ENCODE data around the gene PLEKHG2.

PLEKHG2 gene

GRCh38 chr19:39417463-39418181 is 5.2 kb downstream of the PLEKHG2 start:
- ATAC-seq (no peak), DNase-seq (no peak)
- Mint-ChIP-seq H3K4me1 (peaks cover 12% of the 10 kb centered on the region), H3K27ac (no peak overlapping the region), H3K4me3 (no peak overlapping the region), H3K27me3 (no peaks in the 10 kb centered on the region), H3K9me3 (no peaks in the 10 kb centered on the region), H3K36me3 (ENCODE audit: low read depth) (peaks cover 3% of the 10 kb centered on the region)

GRCh38 chr19:39419003-39419402 is 6.5 kb downstream of the PLEKHG2 start:
- H3K4me3 Mint-ChIP-seq, result no peak overlapping the region
- DNase-seq (no peak), ATAC-seq (no peak)
- H3K9me3 Mint-ChIP-seq, result no peaks in the 10 kb centered on the region
- H3K27ac Mint-ChIP-seq, result no peak overlapping the region
- H3K27me3 Mint-ChIP-seq, result no peaks in the 10 kb centered on the region
- peaks cover 7% of the 10 kb centered on the region for H3K4me1 Mint-ChIP-seq
- peaks cover 5% of the 10 kb centered on the region for H3K36me3 Mint-ChIP-seq (ENCODE audit: low read depth)

- Mint-ChIP-seq H3K27ac (no peak overlapping the region), H3K27me3 (no peaks in the 10 kb centered on the region), H3K9me3 (no peaks in the 10 kb centered on the region), H3K4me3 (no peak overlapping the region), H3K36me3 (ENCODE audit: low read depth) (peaks cover 5% of the 10 kb centered on the region), H3K4me1 (no peaks in the 10 kb centered on the region)
- DNase-seq (no peak), ATAC-seq (no peak)
These were observed 8.3 kb downstream of the PLEKHG2 start for GRCh38 chr19:39420769-39421168.

- H3K4me3 Mint-ChIP-seq, result no peak overlapping the region
- ATAC-seq, result no peak
These were observed 9.6 kb downstream of the PLEKHG2 start for GRCh38 chr19:39422020-39422419.

GRCh38 chr19:39423258-39424086 is 11.0 kb downstream of the PLEKHG2 start:
- ATAC-seq (no peak), DNase-seq (no peak)
- no peaks in the 10 kb centered on the region for H3K9me3 Mint-ChIP-seq
- H3K27me3 Mint-ChIP-seq, result no peaks in the 10 kb centered on the region
- no peaks in the 10 kb centered on the region for H3K4me1 Mint-ChIP-seq
- H3K36me3 Mint-ChIP-seq (ENCODE audit: low read depth), result peaks cover 5% of the 10 kb centered on the region
- no peak overlapping the region for H3K27ac Mint-ChIP-seq
- H3K4me3 Mint-ChIP-seq, result no peak overlapping the region

More at GRCh38 chr19:39422020-39422419, 9.6 kb downstream of the PLEKHG2 start:
- DNase-seq, result no peak
- Mint-ChIP-seq H3K4me1 (no peaks in the 10 kb centered on the region), H3K36me3 (ENCODE audit: low read depth) (peaks cover 5% of the 10 kb centered on the region), H3K9me3 (no peaks in the 10 kb centered on the region), H3K27ac (no peak overlapping the region), H3K27me3 (no peaks in the 10 kb centered on the region)

GRCh38 chr19:39424934-39425333 is 12.5 kb downstream of the PLEKHG2 start:
- Mint-ChIP-seq H3K36me3 (ENCODE audit: low read depth) (peaks cover 2% of the 10 kb centered on the region), H3K27me3 (no peaks in the 10 kb centered on the region)
- ATAC-seq, result no peak

GRCh38 chr19:39425744-39426143 is 13.3 kb downstream of the PLEKHG2 start:
- Mint-ChIP-seq H3K27me3 (no peaks in the 10 kb centered on the region), H3K27ac (no peak overlapping the region), H3K9me3 (no peaks in the 10 kb centered on the region), H3K4me3 (no peak overlapping the region), H3K36me3 (ENCODE audit: low read depth) (peaks cover 2% of the 10 kb centered on the region), H3K4me1 (peaks cover 5% of the 10 kb centered on the region)
- no peak for ATAC-seq
- no peak for DNase-seq

More at GRCh38 chr19:39424934-39425333, 12.5 kb downstream of the PLEKHG2 start:
- Mint-ChIP-seq H3K27ac (no peak overlapping the region), H3K4me1 (no peaks in the 10 kb centered on the region), H3K9me3 (no peaks in the 10 kb centered on the region), H3K4me3 (no peak overlapping the region)
- DNase-seq, result no peak

- no peak overlapping the region for H3K4me3 Mint-ChIP-seq
- no peak for ATAC-seq
- no peaks in the 10 kb centered on the region for H3K27me3 Mint-ChIP-seq
- no peak for DNase-seq
- no peak overlapping the region for H3K27ac Mint-ChIP-seq
- peaks cover 6% of the 10 kb centered on the region for H3K36me3 Mint-ChIP-seq (ENCODE audit: low read depth)
- H3K4me1 Mint-ChIP-seq, result peaks cover 9% of the 10 kb centered on the region
- H3K9me3 Mint-ChIP-seq, result no peaks in the 10 kb centered on the region
These were observed 13.7 kb downstream of the PLEKHG2 start for GRCh38 chr19:39426170-39426569.

- no peaks in the 10 kb centered on the region for H3K27me3 Mint-ChIP-seq
- H3K4me1 Mint-ChIP-seq, result peaks cover 17% of the 10 kb centered on the region
- ATAC-seq, result no peak
These were observed 15.2 kb downstream of the PLEKHG2 start for GRCh38 chr19:39427707-39428106.

GRCh38 chr19:39428283-39429112 is 16.0 kb downstream of the PLEKHG2 start:
- Mint-ChIP-seq H3K36me3 (ENCODE audit: low read depth) (peaks cover 19% of the 10 kb centered on the region), H3K4me1 (peaks cover 25% of the 10 kb centered on the region), H3K4me3 (no peak overlapping the region), H3K27ac (no peak overlapping the region), H3K9me3 (no peaks in the 10 kb centered on the region), H3K27me3 (no peaks in the 10 kb centered on the region)
- DNase-seq (no peak), ATAC-seq (no peak)

More at GRCh38 chr19:39427707-39428106, 15.2 kb downstream of the PLEKHG2 start:
- no peak overlapping the region for H3K4me3 Mint-ChIP-seq
- H3K36me3 Mint-ChIP-seq (ENCODE audit: low read depth), result peaks cover 13% of the 10 kb centered on the region
- no peak for DNase-seq
- H3K9me3 Mint-ChIP-seq, result no peaks in the 10 kb centered on the region
- H3K27ac Mint-ChIP-seq, result no peak overlapping the region

GRCh38 chr19:39430675-39431593 is 18.5 kb downstream of the PLEKHG2 start:
- peaks cover 46% of the 10 kb centered on the region for H3K4me1 Mint-ChIP-seq
- peak overlapping the region; percentile 91 for H3K27ac Mint-ChIP-seq
- ATAC-seq (peak; percentile 77), DNase-seq (peak; percentile 53)
- peak overlapping the region; percentile 28 for H3K4me3 Mint-ChIP-seq
- H3K9me3 Mint-ChIP-seq, result no peaks in the 10 kb centered on the region
- peaks cover 41% of the 10 kb centered on the region for H3K36me3 Mint-ChIP-seq (ENCODE audit: low read depth)
- H3K27me3 Mint-ChIP-seq, result peaks cover 3% of the 10 kb centered on the region

GRCh38 chr19:39432677-39433025 is 20.2 kb downstream of the PLEKHG2 start:
- H3K9me3 Mint-ChIP-seq, result no peaks in the 10 kb centered on the region
- peak overlapping the region; percentile 100 for H3K4me3 Mint-ChIP-seq
- peaks cover 41% of the 10 kb centered on the region for H3K36me3 Mint-ChIP-seq (ENCODE audit: low read depth)
- peaks cover 57% of the 10 kb centered on the region for H3K4me1 Mint-ChIP-seq
- no peak for ATAC-seq
- no peak for DNase-seq
- peak overlapping the region; percentile 70 for H3K27ac Mint-ChIP-seq
- peaks cover 5% of the 10 kb centered on the region for H3K27me3 Mint-ChIP-seq

GRCh38 chr19:39433480-39434079 is 21.1 kb downstream of the PLEKHG2 start:
- no peaks in the 10 kb centered on the region for H3K9me3 Mint-ChIP-seq
- no peak for DNase-seq
- peaks cover 57% of the 10 kb centered on the region for H3K4me1 Mint-ChIP-seq
- ATAC-seq, result no peak
- peaks cover 5% of the 10 kb centered on the region for H3K27me3 Mint-ChIP-seq
- H3K27ac Mint-ChIP-seq, result peak overlapping the region; percentile 99
- peak overlapping the region; percentile 100 for H3K4me3 Mint-ChIP-seq
- peaks cover 41% of the 10 kb centered on the region for H3K36me3 Mint-ChIP-seq (ENCODE audit: low read depth)
